GM12891 (cell line): ENCODE measurements around the gene HES1.

Source experiments
- PAX5 ChIP-seq: IDR thresholded peaks from 2 replicates; pipeline ENCODE4 v1.6.1; 2011; ENCODE audit warnings: low read length, moderate library complexity, mild to moderate bottlenecking; ENCODE audit not compliant: insufficient read depth, severe bottlenecking
- POLR2A ChIP-seq: IDR thresholded peaks from 2 replicates; pipeline ENCODE4 v1.6.1; 2011; ENCODE audit warnings: low read depth, low read length, control low read depth
- POLR2AphosphoS5 ChIP-seq: IDR thresholded peaks from 2 replicates; pipeline ENCODE4 v1.6.1; 2011; ENCODE audit warnings: low read depth, low read length, control low read depth
- POU2F2 ChIP-seq: IDR thresholded peaks from 2 replicates; pipeline ENCODE4 v1.6.1; 2011; ENCODE audit warnings: low read depth, mild to moderate bottlenecking, control low read depth, low read length, moderate library complexity
- SPI1 ChIP-seq: IDR thresholded peaks from 2 replicates; pipeline ENCODE4 v1.6.1; 2011; ENCODE audit warnings: low read depth, low read length, control low read depth
- TAF1 ChIP-seq: IDR thresholded peaks from 2 replicates; pipeline ENCODE4 v1.6.1; 2011; ENCODE audit warnings: low read depth, low read length, control low read depth

- TF ChIP-seq TAF1 = no peak
- no peak for TF ChIP-seq POLR2A
- TF ChIP-seq POLR2AphosphoS5 = no peak
- TF ChIP-seq SPI1 = no peak
- TF ChIP-seq PAX5 = no peak
- no peak for TF ChIP-seq POU2F2
Measured at GRCh38 chr3:194165271-194166018, 29.5 kb downstream of the HES1 start.
